ENCODE measurements around the gene DLGAP1.
A peak's percentile ranks its signal among the peaks of the same experiment; 100 is the strongest.

GRCh38 chr18:3771121-3771971 lies 683.8 kb downstream of the DLGAP1 start:
- no peak for TF ChIP-seq EZH2 (IDR thresholded peaks at IDR 0.05; ENCODE audit: borderline replicate concordance, insufficient read depth, low read length, poor library complexity, severe bottlenecking)
- TF ChIP-seq, protein P1, sequence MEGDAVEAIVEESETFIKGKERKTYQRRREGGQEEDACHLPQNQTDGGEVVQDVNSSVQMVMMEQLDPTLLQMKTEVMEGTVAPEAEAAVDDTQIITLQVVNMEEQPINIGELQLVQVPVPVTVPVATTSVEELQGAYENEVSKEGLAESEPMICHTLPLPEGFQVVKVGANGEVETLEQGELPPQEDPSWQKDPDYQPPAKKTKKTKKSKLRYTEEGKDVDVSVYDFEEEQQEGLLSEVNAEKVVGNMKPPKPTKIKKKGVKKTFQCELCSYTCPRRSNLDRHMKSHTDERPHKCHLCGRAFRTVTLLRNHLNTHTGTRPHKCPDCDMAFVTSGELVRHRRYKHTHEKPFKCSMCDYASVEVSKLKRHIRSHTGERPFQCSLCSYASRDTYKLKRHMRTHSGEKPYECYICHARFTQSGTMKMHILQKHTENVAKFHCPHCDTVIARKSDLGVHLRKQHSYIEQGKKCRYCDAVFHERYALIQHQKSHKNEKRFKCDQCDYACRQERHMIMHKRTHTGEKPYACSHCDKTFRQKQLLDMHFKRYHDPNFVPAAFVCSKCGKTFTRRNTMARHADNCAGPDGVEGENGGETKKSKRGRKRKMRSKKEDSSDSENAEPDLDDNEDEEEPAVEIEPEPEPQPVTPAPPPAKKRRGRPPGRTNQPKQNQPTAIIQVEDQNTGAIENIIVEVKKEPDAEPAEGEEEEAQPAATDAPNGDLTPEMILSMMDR (IDR thresholded peaks at IDR 0.05; ENCODE audit: poor library complexity, severe bottlenecking), result peak; percentile 91

All from neural cell (in vitro differentiated cells).